HepG2 (cell line): Measurements from ENCODE around the gene IFNLR1. TPM values are rescaled to one million over a fixed set of nuclear protein-coding genes. Genes with fewer than 3 reads are reported as not detected.

Experiments used
- ARID3A ChIP-seq: IDR thresholded peaks from 2 replicates; pipeline ENCODE4 v1.6.1; 2012; ENCODE audit warnings: low read depth, low read length, improper control_type of control experiment
- FOXP1 ChIP-seq, 2 experiments: fragments of 450-650 bp in 1 of 2; IDR thresholded peaks; 2 replicates each; pipeline ENCODE4 v1.6.1; 2017 to 2018; ENCODE audit warnings: antibody characterized with exemption in 1 of 2
- MNT ChIP-seq: fragments of 450-650 bp; IDR thresholded peaks from 2 replicates; pipeline ENCODE4 v1.6.1; 2016
- PAXIP1 ChIP-seq: sonication (generic); formaldehyde crosslinking; conservative IDR thresholded peaks from 2 replicates; pipeline ENCODE4 v1.4.0; 2020; ENCODE audit warnings: mild to moderate bottlenecking, missing genetic modification reagents, moderate library complexity
- ZNF558 ChIP-seq: sonication (generic); formaldehyde crosslinking; IDR thresholded peaks from 2 replicates; pipeline ENCODE4 v1.9.0; 2022; ENCODE audit warnings: mild to moderate bottlenecking, missing genetic modification reagents, borderline replicate concordance
- ZNF75D ChIP-seq: sonication (generic); formaldehyde crosslinking; IDR thresholded peaks from 2 replicates; pipeline ENCODE4 v1.8.1; 2023; ENCODE audit warnings: missing genetic modification reagents, mild to moderate bottlenecking, borderline replicate concordance
- polyA plus RNA-seq, 8 experiments: library from polyadenylated mRNA; depleted of rRNA in 3 of 8; stranded (reverse) in 7 of 8; unstranded in 1 of 8; fragments of >200 nt; fragmentation: Illumina TruSeq in 4 of 8; extraction: Trizol in 4 of 8; gene quantifications; 2 replicates each; pipeline versions ENCODE4 v1.2.1 to v1.2.3, GENCODE V29; 2011 to 2016; ENCODE audit warnings: low read depth in 4 of 8, missing spikeins in 1 of 8, mixed read lengths in 1 of 8; ENCODE audit not compliant: insufficient read depth in 1 of 8
- total RNA-seq, 5 experiments: library from RNA; depleted of rRNA; stranded (reverse); fragments of >200 nt; fragmentation: Illumina TruSeq; extraction: Trizol; gene quantifications; 2 replicates each; pipeline ENCODE4 v1.2.3, GENCODE V29; 2016; ENCODE audit warnings: low read depth in 1 of 5

The IFNLR1 gene
- total and polyA plus RNA-seq, 2 of the 13 experiments (the other 11 are each of a cell fraction or from before 2014, with no cell fraction given) = 3.8 to 8.5 TPM

- no peak for TF ChIP-seq ARID3A
- TF ChIP-seq ZNF75D (CRISPR knock-in tag) = no peak
- no peak for TF ChIP-seq FOXP1 (IDR thresholded peaks at IDR 0.05)
- peak; percentile 27; the same call in 1 of the 2 replicates for TF ChIP-seq FOXP1 (CRISPR knock-in tag; IDR thresholded peaks at IDR 0.05)
- no peak for TF ChIP-seq MNT
- TF ChIP-seq ZNF558 (CRISPR knock-in tag) = no peak
- TF ChIP-seq PAXIP1 (CRISPR knock-in tag) = no peak
Observed at GRCh38 chr1:24165500-24165899, 21.6 kb downstream of the IFNLR1 start (continued).
